K562 (cell line): ENCODE data around the gene CEBPA. TPM values are rescaled to one million over a fixed set of nuclear protein-coding genes. Genes with fewer than 3 reads are reported as not detected.

Experiments used
- ATAC-seq: fragments of 200-7000 bp; cut with Tn5 transposase; 3 replicates; pipeline ENCODE4 v1.9.1; 2020; ENCODE audit warnings: moderate library complexity
- BruUV-seq: library from RNA; stranded (reverse); fragments of 400-500 nt; replicated peaks from 2 replicates; lab custom pipeline; 2021; lab: Mats Ljungman, UMichigan
- CTCF ChIA-PET: fragments of 300-600 bp; formaldehyde crosslinking; extraction: SDS; loops from one replicate; lab custom pipeline; 2021; ENCODE audit warnings: low intra/inter-chr PET ratio; lab: Yijun Ruan, JAX
- POLR2A ChIA-PET: fragments of 300-600, 350-650 bp; sonication (Branson Sonifier 250); formaldehyde crosslinking; extraction: SDS; loops from one replicate; lab custom pipeline; 2021; ENCODE audit warnings: antibody characterized with exemption, inconsistent platforms; lab: Yijun Ruan, JAX
- DNase-seq, 4 experiments: peaks; one replicate each; pipeline versions ENCODE4 v3.0.0 to v3.0.0-alpha.2; 2011 to 2018; ENCODE audit warnings: low spot score in 3 of 4, mixed read lengths in 3 of 4; ENCODE audit errors: extremely low read depth in 1 of 4
- FAIRE-seq: peaks from 2 replicates; lab custom pipeline; 2011; peaks lifted over from hg19 to GRCh38; lab: Jason Lieb, UNC
- H2AFZ ChIP-seq: 2 replicates; pipeline ENCODE4 v1.6.0; 2011; ENCODE audit warnings: low read depth, low read length, control low read depth, inconsistent platforms
- H3K27ac ChIP-seq: fragments of 200-600 bp; 3 replicates; pipeline ENCODE4 v1.8.0; 2011; ENCODE audit warnings: low read depth, mild to moderate bottlenecking, control low read depth, inconsistent platforms, low read length, moderate library complexity, mixed read lengths; ENCODE audit errors: extremely low read depth
- H3K27me3 ChIP-seq, 2 experiments: fragments of 300-600 bp in 1 of 2; 2 replicates in 1 of 2; 3 replicates in 1 of 2; pipeline versions ENCODE4 v1.6.0 to v1.8.0; 2011; ENCODE audit warnings: inconsistent platforms in 2 of 2, low read length in 2 of 2, mild to moderate bottlenecking in 1 of 2, mixed read lengths in 1 of 2, moderate library complexity in 1 of 2; ENCODE audit not compliant: control insufficient read depth in 2 of 2, insufficient read depth in 2 of 2
- H3K36me3 ChIP-seq: fragments of 300-600 bp; 3 replicates; pipeline ENCODE4 v1.8.0; 2011; ENCODE audit warnings: mild to moderate bottlenecking, low read length, inconsistent platforms; ENCODE audit not compliant: control insufficient read depth, insufficient read depth
- H3K4me1 ChIP-seq, 2 experiments: fragments of 200-600 bp in 1 of 2; replicated peaks in 1 of 2; 2 replicates in 1 of 2; 3 replicates in 1 of 2; pipeline versions ENCODE4 v1.5.1 to v1.8.0; 2011; ENCODE audit warnings: inconsistent platforms in 2 of 2, low read length in 2 of 2, mild to moderate bottlenecking in 1 of 2, mixed read lengths in 1 of 2, moderate library complexity in 1 of 2; ENCODE audit not compliant: control insufficient read depth in 2 of 2, insufficient read depth in 2 of 2
- H3K4me2 ChIP-seq: 2 replicates; pipeline ENCODE4 v1.6.1; 2011; ENCODE audit warnings: low read length, control low read depth, inconsistent platforms, mixed read lengths; ENCODE audit not compliant: insufficient read depth
- H3K4me3 ChIP-seq: fragments of 200-600 bp; sonication (generic), shearing (Covaris generic); 2 replicates; pipeline ENCODE4 v1.5.1; 2016; ENCODE audit warnings: control low read depth, inconsistent platforms
- H3K79me2 ChIP-seq: fragments of 200-600 bp; 3 replicates; pipeline ENCODE4 v1.8.0; 2011; ENCODE audit warnings: low read length, inconsistent platforms; ENCODE audit not compliant: control insufficient read depth, insufficient read depth
- H3K9ac ChIP-seq, 2 experiments: 2 replicates each; pipeline versions ENCODE4 v1.6.0 to v1.6.1; 2011; ENCODE audit warnings: low read depth in 2 of 2, low read length in 2 of 2, control low read depth in 1 of 2, inconsistent platforms in 1 of 2, mild to moderate bottlenecking in 1 of 2, mixed read lengths in 1 of 2; ENCODE audit not compliant: insufficient read depth in 1 of 2
- H3K9me1 ChIP-seq: one replicate; pipeline ENCODE4 v1.6.0; 2011; ENCODE audit warnings: inconsistent platforms, mild to moderate bottlenecking, low read length, moderate library complexity; ENCODE audit not compliant: control insufficient read depth, insufficient read depth
- H3K9me3 ChIP-seq: replicated peaks from 2 replicates; pipeline ENCODE4 v1.5.1; 2011; ENCODE audit warnings: low read depth, low read length, inconsistent platforms; ENCODE audit not compliant: control insufficient read depth, insufficient read depth
- H4K20me1 ChIP-seq: replicated peaks from 2 replicates; pipeline ENCODE4 v1.6.1; 2011; ENCODE audit warnings: low read length, inconsistent platforms, mixed read lengths; ENCODE audit not compliant: control insufficient read depth, insufficient read depth
- C11orf30 ChIP-seq: fragments of 450-650 bp; IDR thresholded peaks from 2 replicates; pipeline ENCODE4 v1.6.1; 2016; ENCODE audit warnings: low read depth, mild to moderate bottlenecking
- DPF2 ChIP-seq: fragments of 450-650 bp; IDR thresholded peaks from 2 replicates; pipeline ENCODE4 v1.6.1; 2016
- GTF2A2 ChIP-seq: IDR thresholded peaks from 2 replicates; pipeline ENCODE4 v1.6.1; 2016; ENCODE audit warnings: mild to moderate bottlenecking, missing genetic modification characterization, missing compliant biosample characterization
- MAFF ChIP-seq: IDR thresholded peaks from 2 replicates; pipeline ENCODE4 v1.6.1; 2012; ENCODE audit warnings: low read length, improper control_type of control experiment
- MAFG ChIP-seq: fragments of 450-650 bp; conservative IDR thresholded peaks from 2 replicates; pipeline ENCODE4 v1.6.1; 2016; ENCODE audit warnings: missing genetic modification characterization, missing compliant biosample characterization
- MAFK ChIP-seq: IDR thresholded peaks from 2 replicates; pipeline ENCODE4 v1.6.1; 2011; ENCODE audit warnings: low read length, improper control_type of control experiment
- MCM3 ChIP-seq: fragments of 450-650 bp; IDR thresholded peaks from 2 replicates; pipeline ENCODE4 v1.6.1; 2016
- NFE2 ChIP-seq: IDR thresholded peaks from 2 replicates; pipeline ENCODE4 v1.6.1; 2014; ENCODE audit warnings: antibody characterized with exemption, low read depth
- NFE2L1 ChIP-seq: fragments of 450-650 bp; IDR thresholded peaks from 2 replicates; pipeline ENCODE4 v1.6.1; 2016; ENCODE audit warnings: missing genetic modification characterization, low read depth, mild to moderate bottlenecking, missing compliant biosample characterization, moderate library complexity, borderline replicate concordance
- NR3C1 ChIP-seq: sonication (generic); formaldehyde crosslinking; IDR thresholded peaks from 2 replicates; pipeline ENCODE4 v1.8.1; 2022; ENCODE audit warnings: missing genetic modification reagents
- SLC30A9 ChIP-seq: fragments of 250-450 bp; sonication (Bioruptor Pico); IDR thresholded peaks from 2 replicates; pipeline ENCODE4 v1.8.0; 2022; ENCODE audit warnings: mild to moderate bottlenecking, moderate library complexity
- SPI1 ChIP-seq: IDR thresholded peaks from 2 replicates; pipeline ENCODE4 v1.6.1; 2011; ENCODE audit warnings: low read depth, low read length, control low read depth, borderline replicate concordance
- ZNF316 ChIP-seq: fragments of 450-650 bp; IDR thresholded peaks from 2 replicates; pipeline ENCODE4 v1.6.1; 2016
- WGBS: fragments of 100-300 bp; shearing (Covaris generic); methylation state at CpG from one replicate; pipeline ENCODE4 v1.1.6; 2016; ENCODE audit warnings: low coverage, mixed read lengths; ENCODE audit not compliant: insufficient coverage; ENCODE audit errors: missing lambda C conversion rate; 5-methylcytosine and 5-hydroxymethylcytosine counted together
- in situ Hi-C: fragments of 300-500 bp; cut with MboI; formaldehyde crosslinking; loops from 4 replicates; pipeline ENCODE4 v1.15.0; 2018; ENCODE audit warnings: inconsistent platforms, mixed read lengths
- intact Hi-C: fragments of 100-400 bp; cut with micrococcal nuclease; formaldehyde crosslinking; loops from 2 replicates; pipeline ENCODE4 v1.14.2; 2022
- polyA plus RNA-seq, 8 experiments: library from polyadenylated mRNA; depleted of rRNA in 4 of 8; stranded (reverse) in 5 of 8; unstranded in 3 of 8; fragments of >200 nt; fragmentation: Nextera tagmentation in 2 of 8; fragmentation: Illumina TruSeq in 1 of 8; extraction: Ambion mirVana in 2 of 8; extraction: Trizol in 1 of 8; gene quantifications; 2 replicates each; pipeline versions ENCODE4 v1.2.1 to v1.2.3, GENCODE V29; 2011 to 2014; ENCODE audit warnings: inconsistent platforms in 1 of 8, missing spikeins in 1 of 8
- total RNA-seq, 7 experiments: library from RNA; depleted of rRNA in 6 of 7; stranded (reverse); fragments of >200 nt in 6 of 7; fragmentation: Illumina TruSeq in 2 of 7; extraction: Trizol in 2 of 7; gene quantifications; 2 replicates each; pipeline versions ENCODE4 v1.2.1 to v1.2.3, GENCODE V29; 2011 to 2021; ENCODE audit warnings: low replicate concordance in 1 of 7
- TF ChIP-seq, protein P1 (sequence below): fragments of 150-350 bp; conservative IDR thresholded peaks from 2 replicates; pipeline ENCODE4 v1.6.1; 2014; ENCODE audit warnings: low read length
- TF ChIP-seq, protein P2 (sequence below): fragments of 450-650 bp; IDR thresholded peaks from 2 replicates; pipeline ENCODE4 v1.6.1; 2014; ENCODE audit warnings: low read depth, mild to moderate bottlenecking, moderate library complexity, borderline replicate concordance
- TF ChIP-seq, protein P3 (sequence below), 3 experiments: fragments of 200-800 bp in 1 of 3; fragments of 250-450 bp in 1 of 3; fragments of 450-650 bp in 1 of 3; sonication (Bioruptor Pico) in 1 of 3; sonication (Bioruptor generic) in 1 of 3; formaldehyde crosslinking in 1 of 3; IDR thresholded peaks; 2 replicates each; pipeline versions ENCODE4 v1.6.1 to v1.8.0; 2016 to 2022; ENCODE audit warnings: mild to moderate bottlenecking in 2 of 3, missing genetic modification characterization in 2 of 3, missing compliant biosample characterization in 1 of 3, moderate library complexity in 1 of 3

Gene CEBPA
- total and polyA plus RNA-seq, 9 of the 15 experiments (the other 6 are each of a cell fraction or from before 2014, with no cell fraction given): 0.03 to 0.59 (median 0.15) TPM; not detected in 2

DNA sequence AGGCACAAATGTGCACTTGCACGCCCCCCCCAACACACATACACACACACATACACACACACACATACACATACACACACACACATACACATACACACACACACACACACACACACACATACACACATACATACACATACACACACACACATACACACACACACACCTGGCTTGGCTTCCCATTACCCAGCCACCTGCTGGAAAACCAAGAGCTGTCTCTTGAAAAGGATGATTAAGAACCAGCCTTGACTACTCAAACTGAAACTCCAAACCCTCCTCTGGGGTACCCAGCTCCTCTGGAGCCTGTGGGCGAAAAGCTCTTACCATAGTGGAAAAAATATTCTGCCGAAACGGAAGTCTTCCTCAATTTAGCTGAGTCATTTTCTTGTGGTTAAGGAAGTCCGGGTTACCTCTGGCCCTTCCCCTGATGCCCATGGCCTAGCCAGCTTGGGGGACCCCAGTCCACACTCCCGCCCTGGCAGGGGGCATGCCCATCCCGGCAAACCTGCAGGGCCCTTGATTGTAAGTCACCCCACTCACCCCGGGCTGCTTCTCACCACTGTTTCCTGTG lies 21.9 kb downstream of the CEBPA start:
- intact Hi-C loops (no loop called here), in situ Hi-C loops (no loop called here)
- TF ChIP-seq GTF2A2 (tag) (no peak), ZNF316 (peak; percentile 58), MAFF (peak; percentile 54), NR3C1 (CRISPR knock-in tag) (no peak), MAFK (peak; percentile 43; the same call in 1 of the 2 replicates), SPI1 (0 out of 2 replicates have a peak, but pooled peaks have one; percentile 2), MAFG (tag) (peak; percentile 69), NFE2L1 (tag) (peak; percentile 19; the same call in 1 of the 2 replicates), MCM3 (peak; percentile 92), NFE2 (peak; percentile 77), DPF2 (0 out of 2 replicates have a peak, but pooled peaks have one; percentile 22), C11orf30 (peak; percentile 60), SLC30A9 (no peak)
- TF ChIP-seq, protein P1, sequence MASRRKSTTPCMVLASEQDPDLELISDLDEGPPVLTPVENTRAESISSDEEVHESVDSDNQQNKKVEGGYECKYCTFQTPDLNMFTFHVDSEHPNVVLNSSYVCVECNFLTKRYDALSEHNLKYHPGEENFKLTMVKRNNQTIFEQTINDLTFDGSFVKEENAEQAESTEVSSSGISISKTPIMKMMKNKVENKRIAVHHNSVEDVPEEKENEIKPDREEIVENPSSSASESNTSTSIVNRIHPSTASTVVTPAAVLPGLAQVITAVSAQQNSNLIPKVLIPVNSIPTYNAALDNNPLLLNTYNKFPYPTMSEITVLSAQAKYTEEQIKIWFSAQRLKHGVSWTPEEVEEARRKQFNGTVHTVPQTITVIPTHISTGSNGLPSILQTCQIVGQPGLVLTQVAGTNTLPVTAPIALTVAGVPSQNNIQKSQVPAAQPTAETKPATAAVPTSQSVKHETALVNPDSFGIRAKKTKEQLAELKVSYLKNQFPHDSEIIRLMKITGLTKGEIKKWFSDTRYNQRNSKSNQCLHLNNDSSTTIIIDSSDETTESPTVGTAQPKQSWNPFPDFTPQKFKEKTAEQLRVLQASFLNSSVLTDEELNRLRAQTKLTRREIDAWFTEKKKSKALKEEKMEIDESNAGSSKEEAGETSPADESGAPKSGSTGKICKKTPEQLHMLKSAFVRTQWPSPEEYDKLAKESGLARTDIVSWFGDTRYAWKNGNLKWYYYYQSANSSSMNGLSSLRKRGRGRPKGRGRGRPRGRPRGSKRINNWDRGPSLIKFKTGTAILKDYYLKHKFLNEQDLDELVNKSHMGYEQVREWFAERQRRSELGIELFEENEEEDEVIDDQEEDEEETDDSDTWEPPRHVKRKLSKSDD: no peak
- TF ChIP-seq, protein P2, sequence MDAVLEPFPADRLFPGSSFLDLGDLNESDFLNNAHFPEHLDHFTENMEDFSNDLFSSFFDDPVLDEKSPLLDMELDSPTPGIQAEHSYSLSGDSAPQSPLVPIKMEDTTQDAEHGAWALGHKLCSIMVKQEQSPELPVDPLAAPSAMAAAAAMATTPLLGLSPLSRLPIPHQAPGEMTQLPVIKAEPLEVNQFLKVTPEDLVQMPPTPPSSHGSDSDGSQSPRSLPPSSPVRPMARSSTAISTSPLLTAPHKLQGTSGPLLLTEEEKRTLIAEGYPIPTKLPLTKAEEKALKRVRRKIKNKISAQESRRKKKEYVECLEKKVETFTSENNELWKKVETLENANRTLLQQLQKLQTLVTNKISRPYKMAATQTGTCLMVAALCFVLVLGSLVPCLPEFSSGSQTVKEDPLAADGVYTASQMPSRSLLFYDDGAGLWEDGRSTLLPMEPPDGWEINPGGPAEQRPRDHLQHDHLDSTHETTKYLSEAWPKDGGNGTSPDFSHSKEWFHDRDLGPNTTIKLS: no peak
- TF ChIP-seq, protein P3, sequence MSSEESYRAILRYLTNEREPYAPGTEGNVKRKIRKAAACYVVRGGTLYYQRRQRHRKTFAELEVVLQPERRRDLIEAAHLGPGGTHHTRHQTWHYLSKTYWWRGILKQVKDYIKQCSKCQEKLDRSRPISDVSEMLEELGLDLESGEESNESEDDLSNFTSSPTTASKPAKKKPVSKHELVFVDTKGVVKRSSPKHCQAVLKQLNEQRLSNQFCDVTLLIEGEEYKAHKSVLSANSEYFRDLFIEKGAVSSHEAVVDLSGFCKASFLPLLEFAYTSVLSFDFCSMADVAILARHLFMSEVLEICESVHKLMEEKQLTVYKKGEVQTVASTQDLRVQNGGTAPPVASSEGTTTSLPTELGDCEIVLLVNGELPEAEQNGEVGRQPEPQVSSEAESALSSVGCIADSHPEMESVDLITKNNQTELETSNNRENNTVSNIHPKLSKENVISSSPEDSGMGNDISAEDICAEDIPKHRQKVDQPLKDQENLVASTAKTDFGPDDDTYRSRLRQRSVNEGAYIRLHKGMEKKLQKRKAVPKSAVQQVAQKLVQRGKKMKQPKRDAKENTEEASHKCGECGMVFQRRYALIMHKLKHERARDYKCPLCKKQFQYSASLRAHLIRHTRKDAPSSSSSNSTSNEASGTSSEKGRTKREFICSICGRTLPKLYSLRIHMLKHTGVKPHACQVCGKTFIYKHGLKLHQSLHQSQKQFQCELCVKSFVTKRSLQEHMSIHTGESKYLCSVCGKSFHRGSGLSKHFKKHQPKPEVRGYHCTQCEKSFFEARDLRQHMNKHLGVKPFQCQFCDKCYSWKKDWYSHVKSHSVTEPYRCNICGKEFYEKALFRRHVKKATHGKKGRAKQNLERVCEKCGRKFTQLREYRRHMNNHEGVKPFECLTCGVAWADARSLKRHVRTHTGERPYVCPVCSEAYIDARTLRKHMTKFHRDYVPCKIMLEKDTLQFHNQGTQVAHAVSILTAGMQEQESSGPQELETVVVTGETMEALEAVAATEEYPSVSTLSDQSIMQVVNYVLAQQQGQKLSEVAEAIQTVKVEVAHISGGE (CRISPR knock-in tag; IDR thresholded peaks at IDR 0.05): no peak
- Histone ChIP-seq H3K27me3 (peaks cover 18 to 51% of the 10 kb centered on the region in 2 experiments; a peak in 3 of 5 replicates), H3K9me1 (no peaks in the 10 kb centered on the region), H3K4me1 (peaks cover 3 to 26% of the 10 kb centered on the region in 2 experiments; a peak in 3 of 5 replicates), H3K27ac (no peak overlapping the region), H3K9me3 (no peaks in the 10 kb centered on the region; the same call in 1 of the 2 replicates), H3K4me2 (no peak overlapping the region), H3K4me3 (no peak overlapping the region), H3K9ac (no peak overlapping the region), H2AFZ (peak overlapping the region; percentile 32; the same call in 1 of the 2 replicates), H3K36me3 (no peaks in the 10 kb centered on the region), H3K79me2 (no peaks in the 10 kb centered on the region), H4K20me1 (no peaks in the 10 kb centered on the region)
- WGBS: 39% methylated on average over 8 of the region's 8 CpGs
- ChIA-PET CTCF (no interaction called here), POLR2A (interaction anchor here (0.6 to 1.2 kb wide), 4 partner anchors 12 to 30 kb away, joined by 3 to 4 read pairs (median 3); no protein-coding TSS in a partner anchor)
- ATAC-seq (no peak; the same call in 2 of the 3 replicates), FAIRE-seq (no peak), DNase-seq (no peak)
- BruUV-seq: no TSS peak
